Neuron (in vitro differentiated cells): ENCODE results near the gene EVPLL.
"Not testable (repeated sequence)": the region's sequence is repeated elsewhere in the genome, so short reads cannot be mapped to it uniquely, and the experiment has no call there.

ENCODE experiments used
- H2AFZ ChIP-seq: one replicate; pipeline ENCODE4 v1.6.1; 2013; ENCODE audit warnings: low read depth, mild to moderate bottlenecking, inconsistent platforms, low read length, moderate library complexity
- H3K27me3 ChIP-seq: one replicate; pipeline ENCODE4 v1.6.1; 2013; ENCODE audit warnings: low read length; ENCODE audit not compliant: insufficient read depth
- H3K36me3 ChIP-seq: one replicate; pipeline ENCODE4 v1.6.1; 2013; ENCODE audit warnings: low read length; ENCODE audit not compliant: insufficient read depth
- H3K4me1 ChIP-seq: one replicate; pipeline ENCODE4 v1.6.1; 2013; ENCODE audit warnings: low read length; ENCODE audit not compliant: insufficient read depth
- H3K4me3 ChIP-seq: 2 replicates; pipeline ENCODE4 v1.5.1; 2013; ENCODE audit warnings: mild to moderate bottlenecking, low read length, moderate library complexity
- H3K9me3 ChIP-seq: one replicate; pipeline ENCODE4 v1.6.1; 2013; ENCODE audit warnings: low read length

EVPLL gene

GRCh38 chr17:18363101-18364049, 14.2 kb upstream of the EVPLL start, which contains the start of gene SHMT1:
TSS of gene SHMT1 (minus strand) at chr17:18363550. CDS start at chr17:18355981, 7,569 bp downstream.
- Histone ChIP-seq H3K36me3 (no peaks in the 10 kb centered on the region), H3K4me3 (peak within 1 kb of the TSS; percentile 74), H3K9me3 (no peaks in the 10 kb centered on the region), H2AFZ (peak within 1 kb of the TSS; percentile 48), H3K27me3 (no peaks in the 10 kb centered on the region), H3K4me1 (peaks cover 5% of the 10 kb centered on the region)

- Histone ChIP-seq H2AFZ (no peak overlapping the region), H3K4me1 (peaks cover 5% of the 10 kb centered on the region), H3K36me3 (no peaks in the 10 kb centered on the region), H3K27me3 (no peaks in the 10 kb centered on the region), H3K9me3 (no peaks in the 10 kb centered on the region), H3K4me3 (peak overlapping the region; percentile 74)
Measured at GRCh38 chr17:18364166-18364565, 13.4 kb upstream of the EVPLL start.

DNA sequence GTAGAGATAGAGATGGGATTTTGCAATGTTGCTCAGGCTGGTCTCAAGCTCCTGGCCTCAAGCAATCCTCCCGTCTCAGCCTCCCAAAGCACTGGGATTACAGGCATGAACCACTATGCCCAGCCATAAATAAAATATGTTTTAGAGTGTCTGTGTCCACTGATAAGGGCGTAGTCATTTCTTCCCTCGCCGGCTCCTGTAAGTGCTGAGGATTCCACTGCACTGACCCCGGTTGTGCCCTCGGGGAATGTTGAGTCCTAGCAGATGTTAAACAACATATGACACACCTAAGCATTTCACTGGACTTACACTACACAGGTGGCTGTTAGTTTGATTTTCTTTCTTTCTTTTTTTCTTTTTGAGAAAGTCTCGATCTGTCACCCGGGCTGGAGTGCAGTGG, 8.6 kb upstream of the EVPLL start:
- Histone ChIP-seq H3K27me3 (peaks cover 2% of the 10 kb centered on the region), H2AFZ (no peak overlapping the region), H3K36me3 (no peaks in the 10 kb centered on the region), H3K4me1 (no peaks in the 10 kb centered on the region), H3K9me3 (no peaks in the 10 kb centered on the region), H3K4me3 (no peak overlapping the region)

GRCh38 chr17:18370761-18371160, 6.8 kb upstream of the EVPLL start:
- Histone ChIP-seq H3K4me1 (no peaks in the 10 kb centered on the region), H3K9me3 (no peaks in the 10 kb centered on the region), H3K27me3 (peaks cover 2% of the 10 kb centered on the region), H3K36me3 (no peaks in the 10 kb centered on the region), H2AFZ (no peak overlapping the region), H3K4me3 (no peak overlapping the region)

GRCh38 chr17:18371455-18371854, 6.1 kb upstream of the EVPLL start:
- Histone ChIP-seq H3K36me3 (no peaks in the 10 kb centered on the region), H3K9me3 (no peaks in the 10 kb centered on the region), H3K4me3 (no peak overlapping the region), H3K4me1 (no peaks in the 10 kb centered on the region), H3K27me3 (peaks cover 2% of the 10 kb centered on the region), H2AFZ (no peak overlapping the region)

DNA sequence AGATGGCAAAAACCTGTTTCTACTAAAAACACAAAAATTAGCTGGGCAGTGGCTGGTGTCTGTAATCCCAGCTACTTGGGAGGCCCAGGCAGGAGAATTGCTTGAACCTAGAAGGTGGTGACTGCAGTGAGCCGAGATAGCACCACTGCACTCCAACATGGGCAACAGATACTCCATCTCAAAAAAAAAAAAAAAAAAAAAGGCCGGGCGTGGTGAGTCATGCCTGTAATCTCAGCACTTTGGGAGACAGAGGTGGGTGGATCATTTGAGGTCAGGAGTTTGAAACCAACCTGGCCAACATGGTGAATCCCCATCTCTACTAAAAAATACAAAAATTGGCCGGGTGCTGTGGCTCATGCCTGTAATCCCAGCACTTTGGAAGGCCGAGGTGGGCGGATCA, 4.4 kb upstream of the EVPLL start:
- not testable (repeated sequence) for H3K4me1 ChIP-seq, H3K4me3 ChIP-seq, H2AFZ ChIP-seq, H3K36me3 ChIP-seq, H3K27me3 ChIP-seq, H3K9me3 ChIP-seq

- no peaks in the 10 kb centered on the region for H3K4me1 ChIP-seq
- peaks cover 2% of the 10 kb centered on the region for H3K27me3 ChIP-seq
- H2AFZ ChIP-seq, result no peak overlapping the region
- H3K4me3 ChIP-seq, result no peak overlapping the region
- no peaks in the 10 kb centered on the region for H3K9me3 ChIP-seq
- H3K36me3 ChIP-seq, result no peaks in the 10 kb centered on the region
Measured at GRCh38 chr17:18374216-18374615, 3.4 kb upstream of the EVPLL start.

GRCh38 chr17:18378205-18378505, 577 bp downstream of the EVPLL start:
- Histone ChIP-seq H2AFZ (no peak overlapping the region), H3K27me3 (peaks cover 2% of the 10 kb centered on the region), H3K4me3 (no peak overlapping the region), H3K9me3 (no peaks in the 10 kb centered on the region), H3K36me3 (no peaks in the 10 kb centered on the region), H3K4me1 (no peaks in the 10 kb centered on the region)

- not testable (repeated sequence) for H2AFZ ChIP-seq, H3K36me3 ChIP-seq, H3K4me3 ChIP-seq, H3K4me1 ChIP-seq, H3K27me3 ChIP-seq, H3K9me3 ChIP-seq
Measured at GRCh38 chr17:18378614-18379013, 1.0 kb downstream of the EVPLL start.

- H2AFZ ChIP-seq, result no peak overlapping the region
- no peaks in the 10 kb centered on the region for H3K9me3 ChIP-seq
- H3K4me3 ChIP-seq, result no peak overlapping the region
- H3K27me3 ChIP-seq, result peaks cover 2% of the 10 kb centered on the region
- no peaks in the 10 kb centered on the region for H3K36me3 ChIP-seq
- H3K4me1 ChIP-seq, result no peaks in the 10 kb centered on the region
Measured at GRCh38 chr17:18379246-18380146, 1.9 kb downstream of the EVPLL start.

- no peak overlapping the region for H3K4me3 ChIP-seq
- peaks cover 2% of the 10 kb centered on the region for H3K27me3 ChIP-seq
- no peaks in the 10 kb centered on the region for H3K4me1 ChIP-seq
- no peaks in the 10 kb centered on the region for H3K9me3 ChIP-seq
- no peak overlapping the region for H2AFZ ChIP-seq
- H3K36me3 ChIP-seq, result no peaks in the 10 kb centered on the region
Measured at GRCh38 chr17:18380471-18381157, 3.0 kb downstream of the EVPLL start.

DNA sequence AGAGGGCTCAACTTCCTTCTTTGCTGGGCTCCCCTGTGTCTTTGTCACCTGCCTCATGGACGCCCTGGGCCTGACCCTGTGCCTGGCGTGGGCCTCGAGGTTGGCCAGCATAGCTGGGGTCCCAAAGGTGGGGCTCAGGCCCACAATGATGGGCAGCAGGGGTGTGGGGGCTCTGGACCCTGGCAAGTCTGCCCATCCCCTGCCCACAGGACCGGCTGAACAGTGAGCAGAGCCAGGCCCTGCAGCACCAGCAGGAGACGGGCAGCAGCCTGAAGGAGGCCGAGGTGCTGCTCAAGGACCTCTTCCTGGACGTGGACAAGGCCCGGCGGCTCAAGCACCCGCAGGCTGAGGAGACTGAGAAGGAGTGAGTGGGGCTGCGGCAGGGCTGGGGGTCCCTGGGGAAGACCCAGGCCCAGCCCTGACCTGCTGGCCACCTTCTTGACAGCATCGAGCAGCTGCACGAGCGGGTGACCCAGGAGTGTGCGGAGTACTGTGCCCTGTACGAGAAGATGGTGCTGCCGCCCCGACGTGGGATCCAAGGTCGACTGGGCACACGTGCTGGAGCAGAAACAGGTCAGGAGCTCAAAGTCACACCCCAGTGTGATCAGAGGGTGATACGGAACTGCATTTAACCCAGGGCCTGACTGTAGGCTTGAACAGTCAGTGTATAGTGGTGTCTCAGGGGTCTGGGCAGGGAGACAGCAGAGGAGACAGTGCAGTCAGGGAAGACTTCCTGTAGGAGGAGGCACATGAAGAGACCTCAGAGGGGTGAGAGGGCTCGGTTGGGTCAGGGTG, 3.8 kb downstream of the EVPLL start:
- H3K27me3 ChIP-seq, result peaks cover 2% of the 10 kb centered on the region
- H2AFZ ChIP-seq, result no peak overlapping the region
- no peaks in the 10 kb centered on the region for H3K4me1 ChIP-seq
- no peaks in the 10 kb centered on the region for H3K36me3 ChIP-seq
- no peaks in the 10 kb centered on the region for H3K9me3 ChIP-seq
- no peak overlapping the region for H3K4me3 ChIP-seq
